GM19351 (cell line): ENCODE results near the gene MOB3A.

Source experiments
- ATAC-seq: cut with Tn5 transposase; IDR thresholded peaks from one replicate; pipeline ENCODE4 v1.9.1; 2021; ENCODE audit warnings: mild to moderate bottlenecking, moderate library complexity; ENCODE audit not compliant: unreplicated experiment

Gene MOB3A

GRCh38 chr19:2126879-2127518, 30.9 kb upstream of the MOB3A start:
- ATAC-seq, result no peak

GRCh38 chr19:2123682-2124387, 27.7 kb upstream of the MOB3A start:
- ATAC-seq, result no peak

- ATAC-seq, result no peak
Measured at GRCh38 chr19:2122982-2123381, 26.9 kb upstream of the MOB3A start.

GRCh38 chr19:2122251-2122650, 26.1 kb upstream of the MOB3A start:
- ATAC-seq, result no peak

- ATAC-seq, result no peak
Measured at GRCh38 chr19:2121416-2122051, 25.4 kb upstream of the MOB3A start.

GRCh38 chr19:2120821-2121220, 24.7 kb upstream of the MOB3A start:
- ATAC-seq, result no peak

- no peak for ATAC-seq
Measured at GRCh38 chr19:2119921-2120785, 24.0 kb upstream of the MOB3A start.

GRCh38 chr19:2118438-2118837, 22.3 kb upstream of the MOB3A start:
- no peak for ATAC-seq

GRCh38 chr19:2117215-2117960, 21.3 kb upstream of the MOB3A start:
- no peak for ATAC-seq

GRCh38 chr19:2116507-2116906, 20.4 kb upstream of the MOB3A start:
- ATAC-seq, result no peak

GRCh38 chr19:2115911-2116426, 19.8 kb upstream of the MOB3A start:
- no peak for ATAC-seq

GRCh38 chr19:2115324-2115723, 19.2 kb upstream of the MOB3A start:
- ATAC-seq, result no peak

- no peak for ATAC-seq
Measured at GRCh38 chr19:2114821-2115220, 18.7 kb upstream of the MOB3A start.

- no peak for ATAC-seq
Measured at GRCh38 chr19:2114218-2114617, 18.1 kb upstream of the MOB3A start.

- ATAC-seq, result no peak
Measured at GRCh38 chr19:2113439-2114211, 17.5 kb upstream of the MOB3A start.

GRCh38 chr19:2112516-2113320, 16.6 kb upstream of the MOB3A start:
- no peak for ATAC-seq

GRCh38 chr19:2111886-2112285, 15.8 kb upstream of the MOB3A start:
- ATAC-seq, result no peak

GRCh38 chr19:2111425-2111824, 15.3 kb upstream of the MOB3A start:
- no peak for ATAC-seq

GRCh38 chr19:2110822-2111221, 14.7 kb upstream of the MOB3A start:
- ATAC-seq, result no peak
